GM21526 (cell line): ENCODE data around the gene DCXR.
"Not testable (repeated sequence)": the region's sequence is repeated elsewhere in the genome, so short reads cannot be mapped to it uniquely, and the experiment has no call there.

Experiments
- ATAC-seq: cut with Tn5 transposase; IDR thresholded peaks from one replicate; pipeline ENCODE4 v1.9.1; 2021; ENCODE audit warnings: moderate library complexity; ENCODE audit not compliant: unreplicated experiment, low FRiP score

The DCXR gene

DNA sequence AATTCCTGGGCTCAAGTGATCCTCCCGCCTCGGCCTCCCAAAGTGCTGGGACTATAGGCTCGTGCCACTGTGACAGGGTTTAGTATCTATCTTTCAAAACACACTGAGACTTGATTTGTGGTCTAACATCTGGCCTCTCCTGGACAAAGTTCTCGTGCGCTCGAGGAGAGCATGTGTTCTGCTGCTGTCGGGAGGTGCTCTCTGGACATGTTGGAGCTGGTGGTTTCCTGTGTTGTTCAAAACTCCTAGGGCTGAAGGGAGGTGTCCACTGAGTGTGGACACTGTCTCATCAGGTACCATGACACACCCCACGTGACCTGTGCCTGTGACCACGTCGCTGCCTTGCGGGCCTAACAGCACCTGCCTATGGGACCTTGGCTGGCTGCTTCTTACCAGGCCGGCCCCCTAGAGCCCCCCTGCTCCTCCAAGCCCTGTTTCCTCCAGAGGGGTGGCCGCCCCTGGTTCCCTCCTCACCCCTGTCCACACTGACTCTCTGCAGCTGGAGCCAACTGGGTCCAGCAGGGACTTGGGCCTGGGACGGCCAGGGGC, 8.5 kb upstream of the DCXR start:
- ATAC-seq = no peak

DNA sequence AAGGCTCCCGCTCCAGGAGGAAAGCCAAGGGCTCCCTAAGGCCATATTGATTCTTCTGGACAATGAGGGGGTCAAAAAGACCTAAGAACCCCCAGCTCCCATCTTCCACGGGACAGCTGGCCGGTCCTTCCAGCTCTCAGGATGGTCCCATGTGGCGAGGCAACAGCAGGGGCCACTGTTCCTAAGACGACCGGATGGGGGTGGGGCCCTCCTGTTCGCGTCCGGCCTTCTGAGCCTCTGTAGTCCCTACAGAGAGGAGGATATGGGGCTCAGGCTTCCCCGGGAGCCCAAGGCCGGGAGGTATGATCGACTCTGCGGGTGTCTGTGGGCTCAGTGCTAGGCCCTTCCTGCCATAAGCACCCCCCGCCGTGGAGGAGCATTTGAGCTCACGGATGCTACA, 6.0 kb upstream of the DCXR start:
- ATAC-seq = no peak

- no peak for ATAC-seq
These were observed 5.2 kb upstream of the DCXR start for GRCh38 chr17:82042649-82043048.

GRCh38 chr17:82041144-82041814, 3.8 kb upstream of the DCXR start:
- ATAC-seq = no peak

DNA sequence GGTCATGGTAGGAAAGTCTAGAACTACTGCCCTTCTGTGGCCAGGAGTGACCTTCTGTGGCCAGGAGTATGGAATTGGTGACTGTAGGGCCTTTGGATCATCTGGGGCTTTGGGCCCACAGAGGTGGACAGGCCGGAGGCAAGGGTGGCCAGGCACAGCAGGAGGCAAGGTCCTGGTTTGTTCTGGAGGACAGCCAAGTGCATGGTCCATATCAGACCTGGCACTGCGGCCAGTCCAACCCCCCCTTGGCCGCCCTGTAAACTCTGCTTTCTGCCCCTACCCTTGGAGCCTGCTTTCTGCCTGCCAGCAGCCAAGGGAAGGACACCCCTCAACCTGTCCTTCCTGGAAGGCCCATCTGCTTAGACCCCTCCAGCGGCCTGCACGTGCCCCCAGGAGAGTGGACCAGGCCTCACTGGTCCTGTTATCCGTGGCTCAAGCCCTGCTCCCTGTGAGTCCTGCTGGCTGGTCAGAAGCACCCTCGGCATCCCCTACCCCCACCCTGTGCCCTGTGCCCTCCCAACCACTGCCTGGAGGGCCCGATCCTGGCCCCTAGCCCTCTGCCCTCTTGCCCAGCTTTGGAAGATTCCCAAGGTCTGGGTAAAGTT, 2.3 kb upstream of the DCXR start:
- no peak for ATAC-seq

GRCh38 chr17:82038796-82039409, 1.4 kb upstream of the DCXR start:
- ATAC-seq = not testable (repeated sequence)

GRCh38 chr17:82037889-82038195, 345 bp upstream of the DCXR start:
- ATAC-seq = no peak

DNA sequence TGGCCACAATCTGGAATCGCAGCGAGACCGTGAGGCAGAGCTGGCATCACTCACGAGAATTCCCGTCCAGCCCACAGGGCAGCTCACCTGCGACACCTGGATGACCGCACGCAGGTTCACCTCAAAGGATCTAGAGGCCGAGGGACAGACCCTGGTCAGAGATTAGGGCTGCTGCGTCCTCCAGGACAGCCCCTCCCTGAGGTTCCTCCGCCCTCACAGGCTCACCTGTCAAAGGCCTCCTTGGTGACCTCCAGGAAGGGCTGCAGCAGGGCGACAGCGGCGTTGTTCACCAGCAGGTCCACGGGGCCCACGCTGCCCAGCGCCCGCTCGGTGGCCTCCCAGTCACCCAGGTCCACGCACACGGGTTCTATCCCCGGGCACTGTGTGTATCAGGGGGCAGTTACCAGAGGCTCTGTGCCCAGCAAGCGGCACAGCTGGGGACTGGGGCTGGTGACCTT, 834 bp downstream of the DCXR start:
- no peak for ATAC-seq

DNA sequence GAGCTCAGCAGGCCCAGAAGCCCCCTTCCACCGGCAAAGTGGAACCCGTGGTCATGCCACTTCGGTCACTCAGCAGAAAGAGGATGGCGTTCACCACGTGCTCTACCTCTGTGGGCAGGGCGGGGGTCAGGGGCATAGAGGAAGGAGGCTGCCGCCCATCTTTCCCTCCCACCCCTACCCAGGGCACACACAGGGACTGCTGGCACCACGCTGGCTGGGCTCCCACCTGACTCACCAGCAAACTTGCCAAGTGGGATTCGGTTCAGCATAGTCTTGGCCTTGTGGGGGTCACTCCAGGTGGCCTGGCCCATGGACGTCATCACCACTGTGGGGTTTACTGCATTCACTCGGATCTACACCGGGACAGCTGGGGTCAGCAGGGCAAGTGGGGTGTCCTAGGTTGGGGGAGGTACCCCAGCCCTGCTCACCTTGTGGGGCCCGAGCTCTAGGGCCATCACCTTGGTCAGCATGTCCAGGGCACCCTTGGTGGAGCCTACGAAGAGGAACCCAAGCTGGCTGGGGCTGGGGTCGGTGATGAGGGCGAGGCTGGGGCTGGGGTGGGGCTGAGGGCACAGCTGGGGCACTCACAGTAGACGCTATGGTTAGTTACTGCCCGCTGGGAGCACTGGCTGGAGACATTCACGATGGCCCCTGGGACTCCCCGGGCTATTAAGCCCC, 1.4 kb downstream of the DCXR start:
- no peak for ATAC-seq

DNA sequence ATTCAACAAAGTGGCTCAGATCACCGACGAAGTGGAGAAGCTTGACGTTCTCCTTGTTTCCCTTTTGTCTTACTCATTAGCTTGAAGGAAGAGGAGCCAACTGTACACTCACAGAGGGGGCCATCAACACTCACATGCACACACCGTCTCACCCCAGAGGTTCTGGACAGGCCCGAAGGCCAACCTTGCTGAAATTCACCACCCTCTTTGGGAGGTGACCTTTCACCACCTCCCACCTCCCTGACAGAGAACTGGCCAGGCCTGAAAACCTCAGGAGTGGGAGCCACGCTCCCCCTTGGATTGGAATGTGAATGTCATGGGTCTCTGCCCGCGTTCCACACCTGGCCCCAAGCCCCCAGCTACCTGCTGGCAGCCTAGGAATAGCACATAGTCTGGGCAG, 2.0 kb downstream of the DCXR start:
- ATAC-seq = no peak

DNA sequence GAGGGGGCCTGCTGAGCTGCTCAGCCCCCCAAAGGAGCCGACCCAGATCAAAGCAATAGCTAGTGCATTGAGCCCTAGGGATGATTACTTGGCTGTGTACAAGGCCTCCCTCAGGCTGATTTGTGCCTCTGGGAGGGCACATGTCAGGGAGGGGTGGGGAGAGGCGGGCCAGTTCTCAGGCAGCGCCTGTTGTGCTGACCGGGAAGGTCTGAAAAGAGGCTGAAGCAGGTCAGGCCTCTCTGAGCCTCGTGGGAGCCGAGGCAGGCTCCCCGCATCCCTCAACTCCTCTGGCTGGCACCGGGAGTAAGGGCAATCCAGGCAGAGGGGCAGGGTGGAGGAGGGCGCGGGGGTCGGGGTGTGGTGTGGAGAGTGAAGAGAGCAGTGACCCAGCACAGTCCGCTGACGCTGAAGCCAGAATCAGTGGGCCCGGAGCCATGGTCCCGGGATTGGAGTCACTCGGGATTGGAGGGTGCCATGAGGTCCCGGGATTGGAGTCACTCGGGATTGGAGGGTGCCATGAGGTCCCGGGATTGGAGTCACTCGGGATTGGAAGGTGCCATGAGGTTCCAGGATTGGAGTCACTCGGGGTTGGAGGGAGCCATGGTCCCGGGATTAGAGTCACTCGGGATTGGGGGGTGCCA, 3.0 kb downstream of the DCXR start:
- ATAC-seq = no peak

DNA sequence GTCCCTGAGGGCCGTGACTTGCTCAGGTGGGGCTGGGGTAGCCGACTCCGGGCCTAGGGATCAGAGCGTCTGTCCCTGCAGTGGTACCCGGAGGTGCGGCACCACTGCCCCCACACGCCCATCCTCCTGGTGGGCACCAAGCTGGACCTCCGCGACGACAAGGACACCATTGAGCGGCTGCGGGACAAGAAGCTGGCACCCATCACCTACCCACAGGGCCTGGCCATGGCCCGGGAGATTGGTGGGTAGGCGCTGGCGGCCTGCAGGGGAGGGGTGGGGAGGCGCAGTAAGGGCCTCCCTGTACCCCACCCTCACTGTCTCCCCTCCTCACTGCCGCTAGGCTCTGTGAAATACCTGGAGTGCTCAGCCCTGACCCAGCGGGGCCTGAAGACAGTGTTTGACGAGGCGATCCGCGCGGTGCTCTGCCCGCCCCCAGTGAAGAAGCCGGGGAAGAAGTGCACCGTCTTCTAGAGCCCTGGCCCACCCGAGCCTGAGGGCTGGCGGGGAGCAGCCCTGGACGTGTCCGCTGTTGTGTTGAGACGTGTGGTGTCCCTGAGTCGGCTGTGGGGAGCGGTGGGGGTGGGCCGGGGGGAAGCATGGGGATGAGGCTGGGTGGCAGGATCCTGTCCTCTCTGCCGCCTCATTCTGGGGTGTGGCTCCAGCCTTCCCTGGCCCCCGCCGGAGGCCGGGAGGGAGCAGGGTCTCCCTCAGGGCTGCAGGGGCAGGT, 4.0 kb downstream of the DCXR start:
- ATAC-seq = no peak

GRCh38 chr17:82031885-82032627, 5.4 kb downstream of the DCXR start:
- no peak for ATAC-seq

DNA sequence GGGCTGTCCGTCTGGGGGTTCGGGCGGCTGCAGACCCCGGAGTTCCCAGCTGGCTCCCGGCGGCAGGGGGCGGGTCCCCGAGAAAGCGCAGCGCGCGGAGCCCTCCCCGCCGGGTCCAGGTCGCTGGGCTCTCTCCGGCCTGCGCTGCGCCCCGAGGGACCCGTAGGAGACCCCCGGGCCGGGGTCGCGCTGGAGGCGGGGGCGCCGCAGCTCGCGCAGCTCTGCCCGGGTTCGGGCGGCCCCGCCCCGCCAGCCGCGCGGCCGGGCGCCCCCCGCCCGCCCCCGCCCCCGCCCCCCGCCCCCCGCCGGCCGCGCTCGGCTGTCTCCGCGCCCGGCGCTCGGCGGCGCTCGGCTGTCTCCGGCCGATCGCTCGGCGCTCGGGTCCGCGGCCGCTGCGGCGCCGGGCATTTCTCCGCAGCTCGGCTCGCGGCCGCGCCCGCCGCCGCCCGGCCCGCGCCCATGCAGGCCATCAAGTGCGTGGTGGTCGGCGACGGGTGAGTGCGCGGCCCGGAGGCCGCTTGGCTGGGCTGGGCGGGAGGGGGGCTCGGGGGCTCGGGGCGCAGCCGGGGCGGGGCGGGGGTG, 6.1 kb downstream of the DCXR start, which contains the start of gene RAC3:
RAC3 (plus strand) TSS at position 376 of the 582 bp plus-strand sequence; CDS start at position 460, 84 bp downstream.
- ATAC-seq = no peak

DNA sequence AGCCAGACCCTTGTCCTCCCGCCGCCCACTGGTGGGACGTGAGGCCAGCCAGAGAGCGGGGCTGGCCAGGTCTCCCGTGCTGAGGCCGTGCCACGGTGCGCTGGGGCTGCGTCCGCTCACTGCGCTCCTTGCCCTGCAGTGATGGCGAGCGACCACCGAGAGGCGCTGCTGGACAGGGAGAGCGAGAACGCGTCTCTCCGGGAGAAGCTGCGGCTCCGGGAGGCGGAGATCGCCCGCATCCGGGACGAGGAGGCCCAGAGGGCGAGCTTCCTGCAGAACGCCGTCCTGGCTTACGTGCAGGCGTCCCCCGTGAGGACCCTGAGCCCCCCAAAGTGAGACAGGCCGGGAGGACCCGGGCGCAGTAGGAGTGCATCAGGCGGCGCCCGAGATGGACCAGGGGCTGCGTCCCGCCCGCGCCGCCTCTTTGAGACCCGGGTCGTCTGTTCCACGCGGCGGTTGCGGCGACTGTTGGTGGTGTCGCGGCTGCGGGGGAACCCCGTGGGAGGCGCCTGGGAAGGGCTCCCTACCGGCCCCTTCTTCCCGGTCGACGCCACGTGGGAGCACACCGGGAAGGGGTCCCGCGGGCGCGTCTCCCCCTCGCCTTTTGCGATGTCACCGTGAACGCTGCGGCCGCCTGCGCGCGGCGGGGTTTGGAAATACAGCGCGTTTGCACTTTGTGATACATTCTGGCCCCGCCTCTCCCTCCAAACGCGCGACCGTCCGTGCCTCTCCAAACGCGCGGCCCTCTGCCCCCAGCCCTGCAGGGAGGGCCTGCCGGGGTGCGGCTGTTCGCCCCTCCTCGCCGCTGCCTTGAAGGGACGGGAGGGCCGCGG, 6.8 kb downstream of the DCXR start:
- ATAC-seq = no peak

- no peak for ATAC-seq
These were observed 7.5 kb downstream of the DCXR start for GRCh38 chr17:82029990-82030469.

GRCh38 chr17:82029391-82029790, 8.1 kb downstream of the DCXR start:
- ATAC-seq = no peak

- ATAC-seq = no peak
These were observed 8.5 kb downstream of the DCXR start for GRCh38 chr17:82028966-82029365.
